ENCODE data around the gene VDR. TPM values are rescaled to one million over a fixed set of nuclear protein-coding genes. Genes with fewer than 3 reads are reported as not detected.

Gene VDR
- total RNA-seq, 1 experiment from 2014 or later, result 9.5 TPM

DNA sequence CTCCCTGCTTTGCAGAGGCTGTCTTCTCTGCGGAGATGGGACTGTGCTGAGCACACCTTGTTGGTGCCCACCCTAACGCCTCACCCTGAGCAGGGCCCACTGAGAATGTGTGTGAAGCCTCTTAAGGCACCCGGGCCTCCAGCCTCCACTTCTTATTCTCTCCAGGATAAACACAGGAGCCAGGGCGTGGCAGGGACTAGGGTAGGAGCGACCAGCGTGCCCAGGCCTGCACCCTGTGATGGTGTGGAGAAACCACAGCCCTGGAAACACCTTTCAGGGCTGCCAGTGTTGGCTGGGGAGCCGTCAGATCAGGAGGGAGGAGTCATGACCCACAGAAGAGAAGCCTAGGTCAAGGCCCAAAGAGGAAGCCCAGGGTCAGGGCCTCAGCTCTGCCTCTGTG, 41.3 kb downstream of the VDR start:
- ChIA-PET CTCF (interaction anchor here (1.0 kb wide), 1 partner anchor 25 kb away, joined by 3 read pairs; no protein-coding TSS in a partner anchor), RAD21 (ENCODE audit: low non-redundant PET in 1 of 2, low total read pairs in 2 of 2, uncharacterized antibody in 2 of 2, unreplicated experiment in 2 of 2) (no interaction called here), POLR2A (no interaction called here)
- no peak overlapping the region for H3K9ac ChIP-seq (ENCODE audit: low read length)
- H3K4me1 ChIP-seq (ENCODE audit: control insufficient read depth in 1 of 2, insufficient read depth in 2 of 2, low read length in 2 of 2), result peaks cover 8 to 21% of the 10 kb centered on the region in 2 experiments
- no peak overlapping the region for H3K4me2 ChIP-seq (ENCODE audit: low read length)
- no peak overlapping the region for H2AFZ ChIP-seq (ENCODE audit: low read depth, low read length, poor library complexity, severe bottlenecking)
- DNase-seq (ENCODE audit: low read depth, low spot score), result no peak
- H3K79me2 ChIP-seq (ENCODE audit: insufficient read depth, low read length), result no peaks in the 10 kb centered on the region
- no peak overlapping the region for H3K4me3 ChIP-seq (replicated peaks in 1 of 2; ENCODE audit: low read depth in 1 of 2, low read length in 2 of 2)
- no peak for TF ChIP-seq EZH2 (IDR thresholded peaks at IDR 0.05)
- no peak for TF ChIP-seq RAD21 (IDR thresholded peaks at IDR 0.05; ENCODE audit: low read depth)
- TF ChIP-seq, protein P1, sequence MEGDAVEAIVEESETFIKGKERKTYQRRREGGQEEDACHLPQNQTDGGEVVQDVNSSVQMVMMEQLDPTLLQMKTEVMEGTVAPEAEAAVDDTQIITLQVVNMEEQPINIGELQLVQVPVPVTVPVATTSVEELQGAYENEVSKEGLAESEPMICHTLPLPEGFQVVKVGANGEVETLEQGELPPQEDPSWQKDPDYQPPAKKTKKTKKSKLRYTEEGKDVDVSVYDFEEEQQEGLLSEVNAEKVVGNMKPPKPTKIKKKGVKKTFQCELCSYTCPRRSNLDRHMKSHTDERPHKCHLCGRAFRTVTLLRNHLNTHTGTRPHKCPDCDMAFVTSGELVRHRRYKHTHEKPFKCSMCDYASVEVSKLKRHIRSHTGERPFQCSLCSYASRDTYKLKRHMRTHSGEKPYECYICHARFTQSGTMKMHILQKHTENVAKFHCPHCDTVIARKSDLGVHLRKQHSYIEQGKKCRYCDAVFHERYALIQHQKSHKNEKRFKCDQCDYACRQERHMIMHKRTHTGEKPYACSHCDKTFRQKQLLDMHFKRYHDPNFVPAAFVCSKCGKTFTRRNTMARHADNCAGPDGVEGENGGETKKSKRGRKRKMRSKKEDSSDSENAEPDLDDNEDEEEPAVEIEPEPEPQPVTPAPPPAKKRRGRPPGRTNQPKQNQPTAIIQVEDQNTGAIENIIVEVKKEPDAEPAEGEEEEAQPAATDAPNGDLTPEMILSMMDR (IDR thresholded peaks at IDR 0.05 in 2 of 3, conservative IDR thresholded peaks at IDR 0.05 in 1 of 3; ENCODE audit: borderline replicate concordance in 1 of 3, insufficient read depth in 1 of 3, low read depth in 2 of 3, low read length in 2 of 3), result no peak
- TF ChIP-seq JUND (IDR thresholded peaks at IDR 0.05), result no peak
- TF ChIP-seq ATF3 (IDR thresholded peaks at IDR 0.05), result no peak
- no peak for TF ChIP-seq POLR2A (IDR thresholded peaks at IDR 0.05; ENCODE audit: borderline replicate concordance, extremely low read depth, insufficient read depth, insufficient read length)
- no peak for TF ChIP-seq SIN3A (IDR thresholded peaks at IDR 0.05; ENCODE audit: low read depth)
- no peak for TF ChIP-seq ELF1 (IDR thresholded peaks at IDR 0.05; ENCODE audit: borderline replicate concordance, low read depth)
- TF ChIP-seq ZBTB33 (IDR thresholded peaks at IDR 0.05; ENCODE audit: extremely low read depth, insufficient replicate concordance, low read length), result no peak
- TF ChIP-seq EZH2phosphoT487 (IDR thresholded peaks at IDR 0.05; ENCODE audit: borderline replicate concordance), result no peak
- TF ChIP-seq CEBPB (IDR thresholded peaks at IDR 0.05; ENCODE audit: low read depth), result no peak
- no TSS peak for BruUV-seq (replicated peaks)
- no peaks in the 10 kb centered on the region for H4K20me1 ChIP-seq (ENCODE audit: insufficient read depth)
- no peaks in the 10 kb centered on the region for H3K27me3 ChIP-seq (ENCODE audit: insufficient read depth, low read length)
- H3K27ac ChIP-seq (ENCODE audit: low read depth, low read length), result no peak overlapping the region
- no peaks in the 10 kb centered on the region for H3K9me2 ChIP-seq (ENCODE audit: insufficient read depth)
- no peak for ATAC-seq
- intact Hi-C loops (cut with micrococcal nuclease), result no loop called here
- H3K9me3 ChIP-seq (ENCODE audit: control insufficient read depth in 1 of 2, insufficient read depth in 1 of 2, low read depth in 1 of 2, low read length in 2 of 2), result no peaks in the 10 kb centered on the region
- no peaks in the 10 kb centered on the region for H3K36me3 ChIP-seq (ENCODE audit: control insufficient read depth in 1 of 2, insufficient read depth in 2 of 2, low read length in 2 of 2)

All from HCT116 (cell line).